Cardiac septum (tissue), 1 donor: ENCODE measurements around the gene UAP1L1. TPM values are rescaled to one million over a fixed set of nuclear protein-coding genes. Genes with fewer than 3 reads are reported as not detected.
"Not testable (repeated sequence)": the region's sequence is repeated elsewhere in the genome, so short reads cannot be mapped to it uniquely, and the experiment has no call there.

Experiments used
- DNase-seq: peaks from one replicate; pipeline ENCODE4 v3.0.0-alpha.2; 2020; ENCODE audit warnings: low spot score
- intact Hi-C: fragments of 100-400 bp; cut with DNase I; formaldehyde crosslinking; loops from one replicate; pipeline ENCODE4 v1.14.0; 2022
- total RNA-seq: library from RNA; stranded (reverse); fragmentation: NEBNext Ultra II Directional; extraction: Animal tissue kit (Norgen Biotek cat#: 25700); gene quantifications from one replicate; pipeline ENCODE4 v1.2.1, GENCODE V29; 2021
- donor health status: DM: no; HTN: no; CAD: no.

UAP1L1 gene
- total RNA-seq, 1 donor from 2014 or later = 6.5 TPM

DNA sequence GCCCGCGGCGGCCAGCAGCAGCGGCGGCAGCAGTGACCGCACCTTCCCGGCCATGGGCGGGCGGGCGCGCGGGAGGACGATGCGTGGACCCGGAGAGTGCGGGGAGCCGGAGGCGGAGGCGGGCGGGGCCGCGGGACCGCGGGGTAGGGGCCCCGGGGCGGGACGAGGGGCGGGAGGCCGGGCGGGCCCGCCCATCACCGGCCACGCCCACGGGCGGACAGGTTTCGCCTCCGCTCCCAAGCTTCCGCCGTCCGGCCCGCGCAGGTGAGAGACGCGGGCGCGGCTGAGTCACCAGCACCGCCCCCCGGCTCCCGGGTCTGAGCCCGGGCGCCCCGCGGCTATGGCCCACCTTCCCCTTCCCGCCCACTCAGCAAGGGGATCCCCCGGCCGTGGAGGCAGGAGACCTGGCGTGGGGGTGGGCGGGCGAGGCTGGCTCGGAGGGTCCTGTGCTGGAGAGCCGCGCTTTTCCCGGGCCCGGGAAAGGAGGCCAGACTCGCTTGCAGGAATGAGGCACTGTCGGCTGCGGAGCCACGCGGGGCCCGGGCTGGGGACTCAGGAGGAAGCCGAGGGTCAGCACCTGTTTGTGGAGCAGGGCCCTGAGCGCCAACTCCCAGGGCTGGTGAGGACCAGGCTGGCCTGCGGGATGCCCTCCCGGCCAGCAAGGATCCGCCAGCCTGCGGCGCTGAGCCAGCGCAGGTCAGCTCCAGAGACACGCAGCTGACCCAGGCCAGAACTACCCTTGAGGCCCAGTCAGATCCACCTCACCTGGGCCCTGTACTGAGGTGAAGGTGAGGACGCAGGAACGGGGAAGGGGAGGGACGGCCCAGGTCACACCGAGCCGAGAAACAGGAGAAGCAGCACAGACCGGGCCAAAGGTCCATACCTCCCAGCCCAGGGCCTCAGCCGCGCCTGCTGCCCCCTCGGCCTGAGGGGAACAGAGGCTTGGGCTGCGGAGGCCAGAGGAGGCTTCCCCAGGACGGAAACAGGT, 23.1 kb upstream of the UAP1L1 start, which contains the start of gene ENTPD2:
TSS of gene ENTPD2 (minus strand) at position 118 of the 988 bp plus-strand sequence. CDS start at position 54, 64 bp downstream.
- intact Hi-C loops = no loop called here
- DNase-seq = no peak

DNA sequence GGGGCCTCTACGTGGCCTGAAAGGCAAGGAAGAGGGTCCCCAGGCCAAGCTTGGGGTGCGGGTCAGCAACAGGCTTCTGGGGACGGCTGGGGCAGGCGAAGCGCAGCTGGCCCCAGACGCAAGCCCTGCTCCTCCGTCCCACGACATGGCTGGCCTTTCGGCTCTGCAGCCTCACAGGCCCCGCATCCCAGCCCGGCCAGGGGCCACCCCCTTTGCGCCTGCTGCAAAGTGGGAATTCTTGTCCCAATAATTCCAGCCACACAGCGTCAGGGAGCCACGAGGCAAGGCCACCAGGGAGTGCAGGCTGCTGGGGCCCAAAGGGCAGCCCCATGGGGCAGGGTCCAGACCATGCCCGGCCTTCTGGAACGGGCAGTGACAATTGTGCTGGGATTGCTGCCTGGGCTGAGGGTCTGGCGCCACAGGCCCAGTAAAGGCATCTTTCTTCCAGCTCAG, 22.4 kb upstream of the UAP1L1 start:
- no peak for DNase-seq
- intact Hi-C loops = no loop called here

DNA sequence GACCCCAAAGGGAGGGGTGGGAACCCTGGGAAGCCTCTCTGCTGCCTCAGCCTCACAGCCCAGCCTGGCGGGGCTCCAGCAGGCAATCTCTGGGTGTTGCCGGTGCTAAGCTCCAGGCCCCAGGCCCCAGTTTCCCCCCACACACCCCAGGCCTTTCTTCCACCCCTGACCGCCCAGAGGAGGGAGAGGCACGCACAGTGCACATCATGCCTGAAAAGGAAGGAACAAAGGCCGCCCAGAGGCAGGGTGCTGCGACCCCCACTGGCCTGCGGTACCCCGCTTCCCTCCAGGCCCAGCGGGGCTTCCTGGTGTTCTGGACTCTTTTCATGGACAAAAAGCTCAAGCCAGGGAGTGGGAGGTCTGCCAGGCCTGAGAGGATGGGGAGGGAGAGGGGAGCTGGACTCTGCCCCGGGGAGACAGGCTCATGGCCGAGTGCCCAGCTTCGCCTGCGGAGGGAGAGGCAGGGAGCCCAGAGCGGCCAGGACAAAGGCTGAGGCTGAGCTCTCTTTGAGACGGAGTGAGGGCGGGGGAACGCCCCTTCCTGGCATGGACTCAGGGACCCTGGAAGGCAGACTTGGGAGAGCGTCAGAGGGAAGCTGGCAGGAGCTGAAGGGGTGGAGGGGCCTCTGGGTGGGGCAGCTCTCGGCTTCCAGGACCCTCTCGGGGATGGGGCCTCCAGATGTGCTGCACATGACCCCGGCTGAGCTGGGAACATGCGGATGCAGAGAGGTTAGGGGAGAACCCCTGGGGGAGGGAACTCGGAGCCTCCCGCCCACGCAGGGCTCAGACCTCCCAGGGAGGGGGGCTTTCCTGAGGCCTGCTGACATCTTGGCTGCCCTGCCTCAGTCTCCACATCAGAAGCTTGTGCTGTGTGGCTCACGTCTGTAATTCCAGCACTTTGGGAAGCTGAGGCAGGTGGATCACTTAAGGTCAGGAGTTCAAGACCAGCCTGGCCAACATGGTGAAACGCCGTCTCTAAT, 21.6 kb upstream of the UAP1L1 start:
- intact Hi-C loops = no loop called here
- peak; percentile 92 for DNase-seq

DNA sequence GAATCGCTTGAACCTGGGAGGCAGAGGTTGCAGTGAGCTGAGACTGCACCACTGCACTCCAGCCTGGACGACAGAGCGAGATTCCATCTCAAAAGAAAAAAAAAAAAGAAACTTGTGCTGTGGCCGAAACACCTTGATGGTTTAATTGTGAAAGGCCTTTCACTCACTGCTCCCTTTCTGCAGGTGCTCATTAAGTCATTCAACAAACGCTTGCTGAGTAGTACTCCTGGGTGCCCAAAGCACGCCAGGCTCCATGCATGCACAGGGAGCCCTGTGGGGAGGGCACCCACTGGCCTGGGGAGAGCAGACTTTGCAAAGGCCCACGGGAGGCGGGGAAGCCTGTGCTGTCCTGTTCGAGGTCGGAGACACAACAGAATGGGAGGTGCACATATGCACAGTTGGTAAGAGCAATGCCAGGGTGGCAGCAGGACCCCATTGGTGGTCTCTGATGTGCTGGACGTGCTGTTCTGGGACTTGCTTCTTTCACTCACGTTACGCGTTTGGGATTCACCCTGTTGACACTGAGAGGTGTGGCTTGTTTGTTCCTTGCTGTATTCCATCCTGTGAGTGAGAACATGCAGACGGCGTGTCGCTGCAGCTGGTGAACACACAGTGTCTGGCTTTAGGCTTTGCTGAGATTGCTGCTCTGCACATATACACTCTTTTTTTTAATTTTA, 20.4 kb upstream of the UAP1L1 start:
- DNase-seq = no peak
- intact Hi-C loops = no loop called here

DNA sequence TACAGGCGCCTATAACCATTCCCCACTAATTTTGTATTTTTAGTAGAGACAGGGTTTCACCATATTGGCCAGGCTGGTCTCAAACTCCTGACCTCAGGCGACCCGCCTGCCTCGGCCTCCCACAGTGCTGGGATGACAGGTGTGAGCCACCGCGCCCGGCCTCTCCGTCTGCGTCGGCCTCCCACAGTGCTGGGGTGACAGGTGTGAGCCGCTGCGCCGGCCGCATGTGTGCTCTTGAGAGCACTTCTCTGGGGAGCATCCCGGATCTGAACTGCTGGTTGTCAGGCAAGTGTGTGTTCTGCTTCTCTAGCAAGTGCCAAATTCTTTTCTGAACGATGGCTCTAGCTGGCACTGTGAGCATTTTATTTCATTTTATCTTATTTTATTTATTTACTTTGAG, 19.8 kb upstream of the UAP1L1 start:
- intact Hi-C loops = no loop called here
- DNase-seq = no peak

DNA sequence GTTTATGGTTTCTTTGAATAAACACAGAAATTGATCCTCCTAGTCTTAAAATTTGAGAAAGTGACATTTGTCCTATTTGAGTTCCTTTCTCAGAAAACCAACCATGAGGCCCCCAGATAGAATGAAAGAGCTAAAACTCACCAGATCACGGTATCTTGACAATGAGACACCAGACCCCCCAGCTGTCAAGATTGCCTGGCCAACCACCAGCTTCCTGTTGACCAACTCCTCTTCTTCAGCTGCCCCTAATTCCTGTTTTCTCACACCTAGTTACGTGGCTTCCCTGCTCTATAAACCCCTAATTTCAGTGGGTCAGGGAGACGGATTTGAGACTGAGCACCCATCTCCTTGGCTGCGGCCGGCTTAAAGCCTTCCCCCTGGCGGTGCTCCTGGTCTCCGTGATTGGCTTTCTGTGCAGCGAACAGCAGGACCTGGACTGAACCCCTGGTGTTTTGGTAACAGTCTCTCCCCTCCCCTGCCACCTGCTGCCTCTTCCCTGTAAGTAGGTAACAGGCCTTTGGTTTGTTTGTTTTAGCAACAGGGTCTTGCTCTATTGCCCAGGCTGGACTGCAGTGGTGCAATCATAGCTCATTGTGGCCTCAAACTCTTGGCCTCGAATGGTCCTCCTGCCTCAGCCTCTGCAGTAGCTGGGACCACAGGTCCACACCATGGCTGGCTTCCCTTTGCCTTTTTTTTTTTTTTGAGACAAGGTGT, 18.6 kb upstream of the UAP1L1 start:
- DNase-seq = no peak

DNA sequence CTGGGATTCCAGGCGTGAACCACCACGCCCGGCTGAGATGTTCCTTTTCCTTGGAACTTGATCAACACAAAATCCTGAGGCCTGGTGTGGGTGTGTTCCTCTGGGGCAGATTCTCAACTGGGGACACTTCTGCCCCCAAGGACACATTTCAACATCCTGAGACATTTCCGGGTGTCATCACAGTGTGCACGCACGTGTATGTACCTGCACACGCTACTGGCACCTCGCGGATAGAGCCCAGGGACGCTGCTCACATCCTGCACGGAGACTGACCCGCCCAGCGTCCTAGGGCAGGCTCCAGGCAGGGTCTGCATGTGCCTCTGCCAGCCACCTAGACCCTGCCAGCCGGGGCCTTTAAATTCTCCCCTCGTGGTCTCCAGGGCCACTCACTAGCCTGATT, 14.9 kb upstream of the UAP1L1 start:
- intact Hi-C loops = loop anchor here (10.0 kb wide), 1 partner anchor 278 kb away; no protein-coding TSS in a partner anchor
- no peak for DNase-seq

More for the DNA sequence above, 18.6 kb upstream of the UAP1L1 start:
- intact Hi-C loops = no loop called here

DNA sequence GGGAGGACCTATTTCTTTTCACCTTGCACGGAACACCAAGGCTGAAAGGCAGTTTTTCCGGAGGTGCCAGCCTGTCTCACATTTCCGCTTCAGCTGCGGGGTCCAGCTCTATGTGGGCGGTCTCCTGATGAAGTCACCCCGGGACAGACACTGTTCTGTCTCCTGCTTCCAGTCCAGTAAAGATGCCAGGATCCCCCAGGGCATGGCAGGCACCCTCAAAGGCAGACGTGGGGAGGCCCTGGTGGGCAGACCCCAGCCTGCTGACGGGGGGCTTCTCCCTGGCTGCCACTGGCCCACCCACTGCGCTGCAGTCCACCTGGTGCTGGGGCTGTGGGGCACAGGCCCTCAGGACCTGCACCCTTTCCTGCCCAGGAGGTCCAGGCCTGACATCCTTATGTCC, 14.5 kb upstream of the UAP1L1 start:
- intact Hi-C loops = loop anchor here (10.0 kb wide), 1 partner anchor 278 kb away; no protein-coding TSS in a partner anchor
- DNase-seq = not testable (repeated sequence)

DNA sequence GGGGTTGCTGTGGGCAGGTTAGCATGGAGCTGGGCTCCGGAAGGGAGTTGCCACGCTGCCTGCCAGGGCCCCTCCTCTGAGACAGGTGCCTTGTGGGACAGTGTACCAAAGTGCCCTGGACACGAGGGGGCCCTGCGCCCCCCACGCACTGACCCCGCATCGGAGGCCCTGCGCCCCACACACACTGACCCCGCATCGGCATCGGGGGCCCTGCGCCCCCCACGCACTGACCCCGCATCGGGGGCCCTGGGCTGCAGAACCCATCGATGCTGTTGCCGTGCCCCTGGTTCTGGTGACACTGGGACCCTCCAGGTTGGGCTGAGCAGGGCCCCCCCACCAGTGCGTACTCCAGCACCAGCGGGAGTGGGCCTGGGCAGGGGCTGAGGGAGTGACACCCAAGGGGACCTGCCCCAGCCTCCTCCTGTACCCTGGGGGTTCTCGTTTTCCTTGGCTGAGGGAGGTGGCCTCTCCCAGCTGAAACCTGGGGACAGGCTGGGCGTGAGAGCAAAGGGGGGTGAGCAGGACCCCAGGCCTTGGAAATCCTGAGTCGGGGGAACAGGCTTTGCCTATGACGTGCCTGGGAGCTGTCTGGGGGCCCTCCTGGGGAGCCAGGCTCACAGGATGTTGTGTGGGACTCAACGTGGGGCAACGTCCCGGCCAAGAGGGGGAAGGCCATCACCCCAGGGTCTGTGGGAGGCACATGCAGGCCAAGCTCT, 13.8 kb upstream of the UAP1L1 start:
- intact Hi-C loops = loop anchor here (10.0 kb wide), 1 partner anchor 279 kb away; no protein-coding TSS in a partner anchor
- no peak for DNase-seq

DNA sequence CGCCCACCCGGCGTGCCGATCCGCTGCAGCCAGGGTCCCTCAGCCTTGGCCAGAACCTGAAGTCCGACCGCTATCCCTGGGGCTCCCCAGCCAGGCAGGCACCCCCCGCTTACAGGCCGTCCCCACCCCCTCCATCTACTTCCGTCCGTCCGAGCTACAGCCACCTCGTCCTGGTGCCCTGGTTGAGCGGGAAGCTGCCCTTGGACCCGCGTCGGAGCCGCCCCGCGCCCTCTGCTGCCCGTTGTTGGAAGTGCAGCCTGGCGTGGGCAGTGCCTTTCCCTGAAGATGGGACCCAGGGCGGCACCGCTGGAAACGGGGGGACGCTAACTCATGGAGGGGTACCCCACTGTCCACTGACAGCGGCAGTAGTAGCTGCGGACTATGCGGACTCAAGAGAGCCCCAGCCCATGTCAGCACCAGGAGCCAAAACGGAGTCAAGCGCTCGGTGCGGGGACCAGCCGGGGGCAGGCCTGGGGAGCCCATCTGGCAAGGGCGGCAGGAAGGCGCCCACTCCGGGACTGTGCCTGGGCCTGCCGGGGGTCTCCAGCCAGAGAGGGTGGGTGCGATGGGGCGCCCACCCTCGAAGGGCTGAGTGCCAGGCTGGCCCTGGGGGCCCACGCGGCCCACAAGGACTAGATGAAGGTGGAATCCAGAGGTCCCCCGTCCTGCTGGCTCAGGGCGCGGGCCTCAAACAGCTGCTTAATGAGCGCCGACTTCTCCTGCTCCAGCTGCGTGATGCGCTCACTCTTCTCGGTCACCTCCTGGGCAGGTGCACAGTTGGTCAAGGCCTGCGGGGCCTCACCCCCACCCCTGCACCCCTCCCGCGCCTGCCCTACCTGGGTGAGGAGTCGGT, 13.1 kb upstream of the UAP1L1 start:
- intact Hi-C loops = loop anchor here (10.0 kb wide), 1 partner anchor 279 kb away; no protein-coding TSS in a partner anchor
- peak; percentile 86 for DNase-seq

DNA sequence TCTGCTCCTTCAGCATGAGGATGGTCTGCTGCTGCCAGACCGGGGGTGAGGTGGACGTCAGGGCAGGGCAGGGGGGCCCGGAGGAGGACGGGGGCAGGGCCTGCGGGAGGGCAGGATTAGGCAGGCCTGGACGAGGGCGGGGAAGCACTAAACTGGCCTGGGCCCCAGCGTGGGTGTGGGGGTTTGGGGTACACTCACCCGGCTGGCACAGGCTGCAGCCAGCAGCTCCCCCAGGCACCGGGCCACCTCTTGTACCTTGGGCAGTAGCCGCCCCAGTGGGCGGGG, 12.5 kb upstream of the UAP1L1 start:
- intact Hi-C loops = loop anchor here (10.0 kb wide), 1 partner anchor 280 kb away; no protein-coding TSS in a partner anchor
- DNase-seq = no peak

DNA sequence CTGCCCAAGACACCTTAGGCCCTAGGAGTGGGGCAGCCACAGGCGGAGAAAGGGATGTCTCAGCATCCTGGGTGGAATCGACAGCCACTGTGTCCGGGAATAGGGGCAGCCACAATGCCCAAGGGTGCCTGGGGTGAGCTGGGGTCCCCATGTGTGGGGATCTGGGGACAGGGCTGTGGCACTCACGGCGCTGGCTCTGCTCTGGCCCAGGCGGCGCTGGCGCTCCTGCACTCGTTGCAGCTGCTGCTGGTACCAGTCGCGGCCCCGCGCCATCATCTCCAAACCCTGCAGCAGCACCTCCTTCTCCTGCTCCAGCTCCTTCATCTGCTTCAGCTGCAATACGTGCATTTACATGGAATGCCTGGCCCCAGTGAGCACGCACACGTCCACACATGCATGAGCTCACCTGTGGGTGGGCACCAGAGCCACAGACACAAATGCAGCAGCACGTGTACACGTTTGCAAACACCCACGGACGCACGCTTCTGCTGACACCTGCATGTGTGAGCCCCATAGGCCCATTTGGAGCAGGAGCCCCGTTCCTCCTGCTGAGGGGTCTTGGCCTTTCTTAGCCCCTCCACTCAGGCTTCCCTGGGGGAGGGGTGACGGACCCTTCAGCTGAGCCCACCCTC, 11.9 kb upstream of the UAP1L1 start:
- intact Hi-C loops = loop anchor here (10.0 kb wide), 1 partner anchor 281 kb away; no protein-coding TSS in a partner anchor
- DNase-seq = no peak

DNA sequence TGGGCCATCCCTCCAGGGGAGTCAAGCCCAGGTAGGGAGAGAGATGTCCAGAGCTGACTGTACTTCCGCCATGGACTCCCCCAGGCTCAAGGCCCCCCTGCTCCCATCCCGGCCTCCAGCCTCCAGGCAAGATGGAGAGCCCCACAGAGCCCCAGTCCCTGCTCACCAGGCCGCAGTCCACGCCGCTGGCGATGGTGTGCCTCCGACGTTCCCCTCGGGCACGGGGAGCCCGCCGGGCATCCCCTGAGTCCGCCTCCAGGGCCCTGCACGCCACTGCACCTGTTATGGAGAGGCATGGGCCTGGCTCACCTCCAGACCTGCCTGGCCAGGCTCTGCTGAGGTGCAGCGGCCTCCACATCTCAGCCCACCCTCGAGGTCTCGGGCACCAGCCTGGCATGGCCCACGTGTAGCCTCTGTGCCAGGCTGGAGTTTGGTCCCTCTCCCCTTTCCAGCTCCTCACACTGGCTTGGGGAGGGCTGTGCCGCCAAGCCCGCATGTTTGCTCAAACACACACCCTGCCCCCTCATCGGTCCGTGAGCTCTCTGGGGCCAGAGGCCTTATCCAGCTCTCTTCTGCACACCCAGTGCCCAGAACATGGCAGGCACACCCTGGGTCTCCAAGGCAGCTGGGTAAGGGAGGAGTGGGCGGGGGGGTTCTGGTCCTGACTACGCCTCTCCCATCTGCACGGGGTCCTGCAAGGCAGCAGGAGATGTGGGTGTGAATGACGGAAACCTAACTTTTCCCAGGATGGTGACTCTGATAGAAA, 11.0 kb upstream of the UAP1L1 start:
- no peak for DNase-seq
- intact Hi-C loops = loop anchor here (10.0 kb wide), 1 partner anchor 281 kb away; no protein-coding TSS in a partner anchor

DNA sequence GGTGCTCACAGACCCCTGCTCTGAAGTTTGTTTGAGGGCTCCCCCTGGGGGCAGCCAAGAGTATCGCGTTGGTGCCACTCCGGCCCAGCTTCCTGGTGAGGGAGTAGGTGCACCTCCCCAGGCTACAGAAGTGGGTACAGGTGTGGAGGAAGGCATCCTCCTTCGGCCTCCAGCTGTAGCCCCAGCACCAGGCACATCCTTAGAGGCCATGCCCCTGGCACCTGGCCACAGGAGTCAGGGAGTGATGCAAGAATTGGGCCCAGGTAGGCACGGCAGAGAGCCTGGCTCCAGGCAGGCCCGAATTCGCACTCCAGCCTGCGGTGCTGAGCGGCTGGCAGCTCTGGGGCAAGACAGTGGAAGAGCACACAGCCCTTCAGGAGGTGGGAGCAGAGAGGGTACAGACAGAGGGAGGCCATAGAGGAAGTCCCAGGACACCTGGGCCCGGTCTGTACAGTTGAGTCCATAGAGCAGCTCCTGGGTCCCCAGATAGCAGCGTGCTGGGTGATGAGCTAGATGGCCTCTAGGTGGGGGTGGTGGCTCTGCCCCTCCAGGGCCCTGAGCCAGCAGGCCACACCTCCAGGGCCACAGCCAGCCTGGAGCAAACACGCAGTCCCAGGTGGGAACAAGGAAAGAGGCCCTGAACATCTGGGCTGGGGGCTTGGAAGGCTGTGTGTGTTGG, 9.3 kb upstream of the UAP1L1 start:
- intact Hi-C loops = loop anchor here (2.0 to 10.0 kb wide), 2 partner anchors 21 to 283 kb away; partner anchors contain the start of gene NPDC1
- DNase-seq = peak; percentile 93
